ENCODE data around the gene PRIM1.

Gene PRIM1

GRCh38 chr12:56684745-56685359 is 67.3 kb downstream of the PRIM1 start:
- peak overlapping the region in 1 of 2 donors; percentile 35 for H3K4me3 ChIP-seq (replicated peaks in 1 of 2; ENCODE audit: low read depth in 2 of 2, low read length in 2 of 2)
- peak in 1 of 2 donors; percentile 29 for DNase-seq (ENCODE audit: low read depth in 2 of 2)
- TF ChIP-seq CTCF (IDR thresholded peaks at IDR 0.05; ENCODE audit: low read depth, low read length), result no peak

GRCh38 chr12:56682323-56682722 is 69.8 kb downstream of the PRIM1 start:
- DNase-seq (ENCODE audit: low read depth in 2 of 2), result no peak
- no peak overlapping the region for H3K4me3 ChIP-seq (replicated peaks in 1 of 2; ENCODE audit: low read depth in 2 of 2, low read length in 2 of 2)
- TF ChIP-seq CTCF (IDR thresholded peaks at IDR 0.05; ENCODE audit: low read depth, low read length), result no peak
